ENCODE results near the gene TACC2. TPM values are rescaled to one million over a fixed set of nuclear protein-coding genes. Genes with fewer than 3 reads are reported as not detected.

TACC2 gene
- total RNA-seq, 1 donor from 2014 or later, result not detected

DNA sequence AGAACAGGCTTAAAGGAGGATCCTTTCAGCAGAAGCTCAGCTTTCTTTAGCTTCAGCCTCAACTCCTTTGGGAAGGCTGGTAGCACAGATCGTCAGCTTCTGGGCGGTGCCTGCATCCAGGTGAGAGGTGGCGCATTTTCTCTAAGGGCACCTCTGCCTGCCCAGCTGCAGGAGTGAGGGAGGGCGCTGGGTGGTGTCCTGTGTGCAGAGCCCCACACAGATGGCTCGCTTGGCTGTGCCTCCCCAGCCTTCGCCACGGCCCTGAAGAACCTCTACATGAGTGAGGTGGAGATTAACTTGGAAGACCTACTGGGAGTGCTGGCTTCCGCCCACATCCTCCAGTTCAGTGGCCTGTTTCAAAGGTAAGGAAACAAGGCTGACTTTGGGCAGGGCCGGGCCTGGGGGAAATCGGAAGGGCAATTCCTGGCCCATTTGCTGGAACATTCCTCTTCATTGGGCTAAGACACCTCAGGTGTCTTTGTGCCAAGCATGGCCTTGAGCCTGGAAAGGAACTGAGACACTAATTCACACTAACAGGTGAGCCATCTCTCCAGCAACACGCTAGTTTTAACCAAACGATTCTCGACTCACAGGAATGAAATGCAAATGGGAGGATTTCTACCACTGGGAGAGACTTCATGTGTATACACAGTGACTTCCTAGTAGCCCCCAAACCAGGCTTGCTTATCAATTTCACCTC, 302.0 kb downstream of the TACC2 start:
- no peaks in the 10 kb centered on the region for H3K4me1 Mint-ChIP-seq
- intact Hi-C loops (cut with micrococcal nuclease), result no loop called here
- POLR2A ChIA-PET, result no interaction called here
- no peaks in the 10 kb centered on the region for H3K9me3 Mint-ChIP-seq
- H3K36me3 Mint-ChIP-seq (ENCODE audit: low read depth), result no peaks in the 10 kb centered on the region
- no peak overlapping the region for H3K4me3 Mint-ChIP-seq
- CTCF ChIA-PET, result interaction anchor here (1.0 kb wide), 1 partner anchor 275 kb away, joined by 3 read pairs; no protein-coding TSS in a partner anchor
- TF ChIP-seq, protein P1, sequence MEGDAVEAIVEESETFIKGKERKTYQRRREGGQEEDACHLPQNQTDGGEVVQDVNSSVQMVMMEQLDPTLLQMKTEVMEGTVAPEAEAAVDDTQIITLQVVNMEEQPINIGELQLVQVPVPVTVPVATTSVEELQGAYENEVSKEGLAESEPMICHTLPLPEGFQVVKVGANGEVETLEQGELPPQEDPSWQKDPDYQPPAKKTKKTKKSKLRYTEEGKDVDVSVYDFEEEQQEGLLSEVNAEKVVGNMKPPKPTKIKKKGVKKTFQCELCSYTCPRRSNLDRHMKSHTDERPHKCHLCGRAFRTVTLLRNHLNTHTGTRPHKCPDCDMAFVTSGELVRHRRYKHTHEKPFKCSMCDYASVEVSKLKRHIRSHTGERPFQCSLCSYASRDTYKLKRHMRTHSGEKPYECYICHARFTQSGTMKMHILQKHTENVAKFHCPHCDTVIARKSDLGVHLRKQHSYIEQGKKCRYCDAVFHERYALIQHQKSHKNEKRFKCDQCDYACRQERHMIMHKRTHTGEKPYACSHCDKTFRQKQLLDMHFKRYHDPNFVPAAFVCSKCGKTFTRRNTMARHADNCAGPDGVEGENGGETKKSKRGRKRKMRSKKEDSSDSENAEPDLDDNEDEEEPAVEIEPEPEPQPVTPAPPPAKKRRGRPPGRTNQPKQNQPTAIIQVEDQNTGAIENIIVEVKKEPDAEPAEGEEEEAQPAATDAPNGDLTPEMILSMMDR (IDR thresholded peaks at IDR 0.05), result no peak
- no peak overlapping the region for H3K27ac Mint-ChIP-seq
- H3K27me3 Mint-ChIP-seq, result peaks cover 7% of the 10 kb centered on the region
- no peak for ATAC-seq (ENCODE audit: low read depth)
- no peak for DNase-seq

DNA sequence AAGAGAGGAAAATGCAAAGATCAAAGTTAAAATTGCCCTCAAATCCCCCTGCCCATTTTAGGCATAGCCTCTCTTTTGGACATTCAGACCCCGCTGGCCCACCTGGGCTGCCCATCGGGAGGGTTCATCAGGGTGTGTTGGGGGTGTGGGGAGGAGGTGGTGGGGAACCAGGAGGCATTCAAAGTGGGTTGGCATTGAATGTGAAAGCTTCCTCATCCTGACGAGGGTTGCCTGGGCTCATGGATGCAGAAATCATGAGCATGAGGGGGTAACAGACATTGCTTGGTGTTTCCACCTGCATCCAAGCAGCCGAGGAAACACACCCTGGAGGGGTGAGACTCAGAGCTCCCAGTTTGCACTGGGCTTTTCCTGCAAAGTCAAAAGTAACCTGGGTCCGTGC, 302.8 kb downstream of the TACC2 start:
- no peak for ATAC-seq (ENCODE audit: low read depth)
- TF ChIP-seq, protein P1 (IDR thresholded peaks at IDR 0.05), result no peak
- no peak overlapping the region for H3K4me3 Mint-ChIP-seq
- H3K27me3 Mint-ChIP-seq, result peaks cover 11% of the 10 kb centered on the region
- no peak for DNase-seq
- ChIA-PET POLR2A (no interaction called here), CTCF (no interaction called here)
- intact Hi-C loops (cut with micrococcal nuclease), result no loop called here
- no peaks in the 10 kb centered on the region for H3K9me3 Mint-ChIP-seq
- no peaks in the 10 kb centered on the region for H3K4me1 Mint-ChIP-seq
- H3K27ac Mint-ChIP-seq, result no peak overlapping the region
- H3K36me3 Mint-ChIP-seq (ENCODE audit: low read depth), result no peaks in the 10 kb centered on the region

DNA sequence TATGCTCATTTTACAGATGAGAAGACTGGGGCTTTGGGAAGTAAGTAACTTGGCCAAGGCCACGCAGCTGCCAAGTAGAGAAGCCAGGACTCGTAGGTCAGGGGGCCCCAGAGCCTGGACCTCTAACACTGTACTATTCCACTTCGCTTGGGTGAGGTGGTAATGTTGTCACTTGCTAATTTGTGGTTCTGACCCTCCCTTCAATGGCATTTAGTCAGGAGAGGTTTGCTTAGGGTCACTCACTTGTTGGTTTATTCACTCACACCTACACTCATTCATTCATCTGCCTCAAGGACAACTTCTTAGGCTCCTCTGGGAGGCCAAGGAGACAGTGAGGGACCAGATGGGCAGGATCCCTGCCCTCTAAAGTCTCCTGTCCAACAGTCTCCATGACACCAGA, 303.4 kb downstream of the TACC2 start:
- no peak overlapping the region for H3K27ac Mint-ChIP-seq
- TF ChIP-seq, protein P1 (IDR thresholded peaks at IDR 0.05), result no peak
- POLR2A ChIA-PET, result no interaction called here

DNA sequence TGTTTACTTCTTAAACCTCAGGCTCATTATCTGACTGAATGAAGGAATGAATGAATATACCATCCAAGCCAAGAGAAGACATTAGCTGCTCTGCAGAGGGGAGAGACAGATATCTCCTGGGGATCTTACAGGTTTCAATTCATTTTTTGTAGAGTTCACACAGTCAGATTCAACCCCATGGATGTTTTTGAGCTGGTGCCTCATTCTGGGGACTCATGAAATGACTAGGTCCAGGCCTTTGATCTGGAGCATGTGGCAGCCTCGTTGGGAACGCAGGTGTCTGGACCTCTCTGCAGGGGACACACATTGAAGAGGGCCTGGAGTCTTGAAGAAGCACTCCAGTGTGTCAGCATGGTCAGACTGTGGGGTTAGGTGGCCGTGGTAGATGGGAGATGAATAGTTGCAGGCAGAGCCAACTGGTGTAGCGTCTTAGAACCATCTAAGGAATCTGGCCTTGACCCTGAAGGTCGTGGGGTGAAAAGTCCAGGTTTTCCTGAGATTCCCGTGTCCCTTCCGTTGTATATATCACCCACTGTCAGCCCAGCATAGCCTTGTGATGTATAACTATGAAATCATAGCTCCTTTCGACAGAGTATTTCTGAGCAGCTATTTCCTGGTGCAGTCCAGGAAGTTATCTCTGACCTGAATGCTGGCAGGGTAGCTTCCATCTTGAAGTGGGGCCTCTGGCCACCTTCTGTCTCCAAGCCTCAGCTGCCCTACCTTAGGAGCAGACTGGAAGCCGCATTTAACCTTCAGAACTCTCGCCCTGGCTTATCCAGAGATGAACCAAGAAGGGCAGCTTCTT, 304.4 kb downstream of the TACC2 start:
- CTCF ChIA-PET, result interaction anchor here (1.3 kb wide), 1 partner anchor 141 kb away, joined by 4 read pairs; no protein-coding TSS in a partner anchor
- no peak overlapping the region for H3K27ac Mint-ChIP-seq
- intact Hi-C loops (cut with micrococcal nuclease), result no loop called here
- no peak for ATAC-seq (ENCODE audit: low read depth)
- no peak overlapping the region for H3K4me3 Mint-ChIP-seq
- H3K27me3 Mint-ChIP-seq, result peaks cover 6% of the 10 kb centered on the region
- DNase-seq, result no peak
- TF ChIP-seq, protein P1 (IDR thresholded peaks at IDR 0.05), result no peak
- POLR2A ChIA-PET, result no interaction called here
- no peaks in the 10 kb centered on the region for H3K9me3 Mint-ChIP-seq
- no peaks in the 10 kb centered on the region for H3K36me3 Mint-ChIP-seq (ENCODE audit: low read depth)
- no peaks in the 10 kb centered on the region for H3K4me1 Mint-ChIP-seq

More for the DNA sequence above, 303.4 kb downstream of the TACC2 start:
- no peak for DNase-seq
- H3K4me1 Mint-ChIP-seq, result no peaks in the 10 kb centered on the region
- H3K4me3 Mint-ChIP-seq, result no peak overlapping the region
- no peaks in the 10 kb centered on the region for H3K36me3 Mint-ChIP-seq (ENCODE audit: low read depth)
- H3K9me3 Mint-ChIP-seq, result no peaks in the 10 kb centered on the region
- intact Hi-C loops (cut with micrococcal nuclease), result no loop called here
- H3K27me3 Mint-ChIP-seq, result peaks cover 10% of the 10 kb centered on the region
- ATAC-seq (ENCODE audit: low read depth), result no peak
- CTCF ChIA-PET, result no interaction called here

DNA sequence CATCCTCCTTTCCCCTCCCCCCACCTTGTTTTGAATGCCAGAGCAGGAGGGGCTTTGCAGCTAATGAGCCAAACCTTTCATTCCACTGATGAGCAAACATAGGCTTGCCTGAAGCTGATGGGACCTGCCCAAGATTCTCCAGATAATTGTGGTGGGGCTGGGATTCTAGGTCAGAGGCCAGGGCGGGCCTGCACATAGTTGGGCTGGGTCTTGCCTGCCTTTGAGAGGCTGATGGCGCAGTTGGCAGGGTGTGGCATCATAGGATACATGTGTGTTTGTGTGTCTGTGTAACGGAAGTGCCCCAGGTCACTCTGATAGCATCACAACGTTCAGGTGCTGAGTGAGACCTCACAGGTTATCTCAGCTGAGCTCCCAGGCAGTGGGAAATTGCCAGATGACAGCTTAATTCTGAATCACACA, 305.0 kb downstream of the TACC2 start:
- POLR2A ChIA-PET, result no interaction called here
- no peak for ATAC-seq (ENCODE audit: low read depth)
- CTCF ChIA-PET, result interaction anchor here (1.3 kb wide), 1 partner anchor 141 kb away, joined by 4 read pairs; no protein-coding TSS in a partner anchor
- H3K9me3 Mint-ChIP-seq, result no peaks in the 10 kb centered on the region
- H3K27me3 Mint-ChIP-seq, result peaks cover 8% of the 10 kb centered on the region
- no peaks in the 10 kb centered on the region for H3K36me3 Mint-ChIP-seq (ENCODE audit: low read depth)
- TF ChIP-seq, protein P1 (IDR thresholded peaks at IDR 0.05), result no peak
- DNase-seq, result no peak
- intact Hi-C loops (cut with micrococcal nuclease), result no loop called here
- no peak overlapping the region for H3K4me3 Mint-ChIP-seq
- no peak overlapping the region for H3K27ac Mint-ChIP-seq
- H3K4me1 Mint-ChIP-seq, result peaks cover 2% of the 10 kb centered on the region
